Naive thymus-derived CD4-positive, alpha-beta T cell (primary cell): ENCODE results near the gene COL4A1. TPM values are rescaled to one million over a fixed set of nuclear protein-coding genes. Genes with fewer than 3 reads are reported as not detected.

Source experiments
- ATAC-seq: fragments of 150-1000 bp; cut with Tn5 transposase; 2 replicates; pipeline ENCODE4 v1.10.0; 2021; ENCODE audit warnings: mild to moderate bottlenecking, moderate library complexity
- CTCF ChIA-PET: fragments of 350-600 bp; sonication (Branson Sonifier 250); formaldehyde crosslinking; loops from one replicate; lab custom pipeline; 2021; ENCODE audit warnings: antibody characterized with exemption; lab: Charles Lee
- POLR2A ChIA-PET: fragments of 350-600 bp; sonication (Branson Sonifier 250); formaldehyde crosslinking; loops from one replicate; lab custom pipeline; 2021; ENCODE audit warnings: antibody characterized with exemption, inconsistent platforms; lab: Charles Lee
- DNase-seq, 9 donors: peaks; one replicate each; pipeline versions ENCODE4 v3.0.0 to v3.0.0-alpha.2; 2020 to 2022; ENCODE audit warnings: mixed read lengths in 1 of 9
- H3K27ac ChIP-seq: one replicate; pipeline ENCODE4 v1.7.0; 2013; ENCODE audit warnings: mild to moderate bottlenecking, low read depth, low read length, moderate library complexity
- H3K27me3 ChIP-seq, 2 donors: one replicate each; pipeline ENCODE4 v1.7.0; 2013; ENCODE audit warnings: low read length in 2 of 2, mild to moderate bottlenecking in 2 of 2, moderate library complexity in 2 of 2; ENCODE audit not compliant: control insufficient read depth in 2 of 2, insufficient read depth in 2 of 2
- H3K36me3 ChIP-seq, 3 experiments: 1 replicate in 2 of 3; 2 replicates in 1 of 3; pipeline ENCODE4 v1.7.0; 2013; ENCODE audit warnings: low read length in 3 of 3, mild to moderate bottlenecking in 3 of 3, moderate library complexity in 1 of 3; ENCODE audit not compliant: insufficient read depth in 3 of 3, control insufficient read depth in 2 of 3
- H3K4me1 ChIP-seq, 2 donors: one replicate each; pipeline ENCODE4 v1.7.0; 2013; ENCODE audit warnings: low read length in 2 of 2, mild to moderate bottlenecking in 2 of 2, moderate library complexity in 1 of 2; ENCODE audit not compliant: control insufficient read depth in 2 of 2, insufficient read depth in 2 of 2
- H3K4me3 ChIP-seq: 2 replicates; pipeline ENCODE4 v1.7.0; 2013; ENCODE audit warnings: mild to moderate bottlenecking, low read length
- H3K9me3 ChIP-seq, 3 experiments: 1 replicate in 2 of 3; 2 replicates in 1 of 3; pipeline ENCODE4 v1.7.0; 2013; ENCODE audit warnings: low read length in 3 of 3; ENCODE audit not compliant: control insufficient read depth in 2 of 3
- H3K27ac Mint-ChIP-seq, 9 donors: one replicate each; pipeline ENCODE4 v1.8.0; 2020 to 2022; ENCODE audit warnings: mixed read lengths in 9 of 9, mild to moderate bottlenecking in 8 of 9, moderate library complexity in 5 of 9, inconsistent platforms in 2 of 9
- H3K27me3 Mint-ChIP-seq, 5 donors: one replicate each; pipeline ENCODE4 v1.8.0; 2021 to 2022; ENCODE audit warnings: mixed read lengths in 5 of 5, mild to moderate bottlenecking in 1 of 5
- H3K36me3 Mint-ChIP-seq, 5 donors: one replicate each; pipeline ENCODE4 v1.8.0; 2020 to 2022; ENCODE audit warnings: mixed read lengths in 5 of 5, mild to moderate bottlenecking in 3 of 5, inconsistent platforms in 1 of 5
- H3K4me1 Mint-ChIP-seq, 7 donors: one replicate each; pipeline ENCODE4 v1.8.0; 2020 to 2022; ENCODE audit warnings: mixed read lengths in 7 of 7, mild to moderate bottlenecking in 3 of 7, inconsistent platforms in 1 of 7
- H3K4me3 Mint-ChIP-seq, 10 donors: one replicate each; pipeline ENCODE4 v1.8.0; 2020 to 2022; ENCODE audit warnings: mild to moderate bottlenecking in 10 of 10, mixed read lengths in 10 of 10, moderate library complexity in 6 of 10, inconsistent platforms in 2 of 10
- H3K9me3 Mint-ChIP-seq, 11 donors: one replicate each; pipeline ENCODE4 v1.8.0; 2020 to 2022; ENCODE audit warnings: mixed read lengths in 11 of 11, mild to moderate bottlenecking in 4 of 11, inconsistent platforms in 1 of 11, moderate library complexity in 1 of 11
- intact Hi-C, 2 donors: fragments of 100-400 bp; cut with micrococcal nuclease; formaldehyde crosslinking; loops; one replicate each; pipeline ENCODE4 v1.15.1; 2023
- microRNA-seq: library from miRNA; unstranded; fragments of <30 nt; microRNA quantifications from one replicate; pipeline ENCODE4 v1.2.0, GENCODE V29; 2022; ENCODE audit warnings: borderline microRNAs expressed
- polyA plus RNA-seq, 2 donors: library from polyadenylated mRNA; unstranded; fragments of 300-500 nt; fragmentation: Illumina TruSeq; gene quantifications; one replicate each; pipeline ENCODE4 v1.2.3, GENCODE V29; 2021
- total RNA-seq, 6 experiments: library from RNA in 5 of 6; stranded (reverse) in 5 of 6; gene quantifications; 1 replicate in 5 of 6; 2 replicates in 1 of 6; pipeline ENCODE4 v1.2.3 and lab custom pipeline; 2021 to 2026

COL4A1 gene
- total and polyA plus RNA-seq, 7 experiments from 2014 or later: 0.24 TPM; not detected in 6

DNA sequence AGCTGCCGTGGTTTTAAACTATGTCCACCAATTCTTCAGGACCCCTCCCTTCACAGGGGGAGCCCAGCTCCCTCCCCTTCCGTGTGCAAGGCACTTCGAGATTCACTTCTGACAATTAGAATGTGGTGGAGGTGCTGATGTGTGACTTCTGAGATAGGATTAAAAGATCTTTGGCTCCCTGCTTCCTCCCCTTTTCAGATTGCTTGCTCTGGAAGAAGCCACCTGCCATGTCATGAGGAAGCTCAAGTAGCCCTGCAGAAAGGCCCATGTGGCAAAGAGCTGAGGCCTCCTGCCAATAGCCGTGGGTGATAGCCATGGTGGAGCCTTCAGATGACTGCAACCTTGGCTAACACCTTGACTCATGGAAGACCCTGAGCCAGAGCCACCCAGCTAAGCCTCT lies 204.9 kb downstream of the COL4A1 start:
- H3K9me3 Mint-ChIP-seq: peaks cover 3 to 50% (median 14%) of the 10 kb centered on the region in 11 donors
- no peak overlapping the region for H3K4me3 Mint-ChIP-seq
- Histone ChIP-seq H3K36me3 (no peaks in the 10 kb centered on the region), H3K4me3 (no peak overlapping the region), H3K27me3 (no peaks in the 10 kb centered on the region), H3K27ac (no peak overlapping the region), H3K4me1 (no peaks in the 10 kb centered on the region), H3K9me3 (no peaks in the 10 kb centered on the region)
- intact Hi-C loops: no loop called here
- peaks cover 0 to 6% (median 0%) of the 10 kb centered on the region in 5 donors for H3K36me3 Mint-ChIP-seq
- CTCF ChIA-PET: no interaction called here
- ATAC-seq: no peak
- POLR2A ChIA-PET: no interaction called here
- H3K4me1 Mint-ChIP-seq: no peaks in the 10 kb centered on the region
- no peaks in the 10 kb centered on the region for H3K27me3 Mint-ChIP-seq
- no peak overlapping the region for H3K27ac Mint-ChIP-seq
- DNase-seq: no peak

DNA sequence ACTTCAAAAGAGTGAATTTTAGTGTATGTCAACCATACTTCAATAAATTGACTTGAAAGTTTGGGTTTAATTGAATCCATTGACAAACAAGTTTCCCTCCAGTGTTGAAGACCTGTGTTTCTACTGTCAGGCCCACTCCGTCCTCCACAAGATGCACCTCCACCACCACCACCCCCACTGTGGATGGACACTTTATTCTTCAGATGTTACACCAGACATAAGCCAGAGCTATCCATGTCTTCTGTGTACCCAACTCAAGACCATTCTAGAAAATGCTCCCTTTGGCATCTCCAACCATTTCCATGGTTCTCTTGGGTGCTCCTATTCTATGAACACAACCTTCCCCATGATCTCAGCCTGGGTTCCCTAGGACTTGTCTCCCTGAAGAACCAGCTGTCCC lies 207.0 kb downstream of the COL4A1 start:
- H3K36me3 Mint-ChIP-seq: peaks cover 0 to 6% (median 0%) of the 10 kb centered on the region in 5 donors
- ChIA-PET CTCF (no interaction called here), POLR2A (no interaction called here)
- no peak for ATAC-seq
- Histone ChIP-seq H3K4me1 (no peaks in the 10 kb centered on the region), H3K9me3 (no peaks in the 10 kb centered on the region), H3K4me3 (no peak overlapping the region), H3K27me3 (no peaks in the 10 kb centered on the region), H3K36me3 (no peaks in the 10 kb centered on the region), H3K27ac (no peak overlapping the region)
- H3K9me3 Mint-ChIP-seq: peaks cover 3 to 50% (median 14%) of the 10 kb centered on the region in 11 donors
- intact Hi-C loops: no loop called here
- H3K27ac Mint-ChIP-seq: no peak overlapping the region
- H3K4me3 Mint-ChIP-seq: no peak overlapping the region
- DNase-seq: no peak
- H3K27me3 Mint-ChIP-seq: peaks cover 0 to 5% (median 0%) of the 10 kb centered on the region in 5 donors
- no peaks in the 10 kb centered on the region for H3K4me1 Mint-ChIP-seq

Small RNA genes within 50 kb of the gene (microRNA-seq; reads per million reads assigned to microRNA genes)
- not detected for gene MIR8073

Other genes with a start within 250 kb of the COL4A1 start
- under 1 TPM in 1 of 5 experiments, not detected in 4; 0.05 TPM for gene COL4A2, start 127 bp upstream of the COL4A1 start, total RNA-seq
- gene COL4A2, start 127 bp upstream of the COL4A1 start, polyA plus RNA-seq: not detected